Activated CD4-positive, CD25-positive, alpha-beta regulatory T cell treated with anti-CD3 and anti-CD28 coated beads, Interleukin-2, amount 50 U/mL, for 16 hours (primary cell): Measurements from ENCODE around the gene RFX4.
"Not testable (repeated sequence)": the region's sequence is repeated elsewhere in the genome, so short reads cannot be mapped to it uniquely, and the experiment has no call there.

Experiments
- DNase-seq: peaks from one replicate; pipeline ENCODE4 v3.0.0-alpha.2; 2020; ENCODE audit warnings: low read depth, low spot score

Gene RFX4

GRCh38 chr12:106590601-106591000, 7.8 kb downstream of the RFX4 start:
- no peak for DNase-seq

- DNase-seq: no peak
Measured at GRCh38 chr12:106594447-106594846, 11.6 kb downstream of the RFX4 start.

- no peak for DNase-seq
Measured at GRCh38 chr12:106595268-106595667, 12.5 kb downstream of the RFX4 start.

GRCh38 chr12:106598003-106598402, 15.2 kb downstream of the RFX4 start:
- no peak for DNase-seq

- DNase-seq: no peak
Measured at GRCh38 chr12:106599302-106599701, 16.5 kb downstream of the RFX4 start.

DNA sequence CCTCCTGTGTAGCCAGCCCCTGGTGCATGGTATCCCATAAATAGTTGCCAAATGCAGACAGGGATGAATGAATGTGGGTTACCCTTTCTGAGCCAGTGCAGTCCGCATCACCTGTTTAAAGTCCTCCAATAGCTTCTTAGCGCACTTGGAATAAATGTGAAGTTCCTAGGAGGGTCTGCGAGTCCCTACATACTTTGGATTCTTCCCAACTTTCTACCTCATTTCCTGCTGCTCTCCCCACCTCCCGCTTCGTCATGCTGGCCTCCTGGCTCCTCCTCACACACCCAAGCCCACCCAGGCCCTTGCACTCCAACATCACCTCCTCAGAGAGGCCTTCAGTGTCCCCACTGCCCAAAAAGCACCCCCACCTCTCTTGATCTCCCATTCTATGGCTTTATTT, 17.7 kb downstream of the RFX4 start:
- no peak for DNase-seq

DNA sequence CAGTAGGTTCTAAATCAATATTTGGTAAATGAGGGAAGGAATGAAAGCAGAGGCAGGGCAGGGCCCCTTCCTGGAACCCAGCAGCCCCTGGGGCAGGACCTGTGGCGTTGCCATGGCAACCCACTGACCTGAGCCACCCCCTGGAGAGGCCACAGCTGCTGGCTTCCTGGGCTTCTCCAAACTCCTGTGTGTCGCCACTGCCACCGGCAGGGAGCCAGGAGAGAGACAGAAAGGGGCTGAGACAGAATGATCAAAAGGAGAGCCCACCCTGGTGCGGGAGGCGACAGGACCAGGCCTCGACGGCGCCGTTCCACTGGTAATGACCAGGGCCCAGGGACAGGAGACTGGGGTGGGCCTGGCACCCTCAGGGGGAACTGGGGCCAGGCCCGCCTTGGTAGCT, 18.2 kb downstream of the RFX4 start:
- no peak for DNase-seq

GRCh38 chr12:106601496-106601895, 18.7 kb downstream of the RFX4 start:
- DNase-seq: no peak

DNA sequence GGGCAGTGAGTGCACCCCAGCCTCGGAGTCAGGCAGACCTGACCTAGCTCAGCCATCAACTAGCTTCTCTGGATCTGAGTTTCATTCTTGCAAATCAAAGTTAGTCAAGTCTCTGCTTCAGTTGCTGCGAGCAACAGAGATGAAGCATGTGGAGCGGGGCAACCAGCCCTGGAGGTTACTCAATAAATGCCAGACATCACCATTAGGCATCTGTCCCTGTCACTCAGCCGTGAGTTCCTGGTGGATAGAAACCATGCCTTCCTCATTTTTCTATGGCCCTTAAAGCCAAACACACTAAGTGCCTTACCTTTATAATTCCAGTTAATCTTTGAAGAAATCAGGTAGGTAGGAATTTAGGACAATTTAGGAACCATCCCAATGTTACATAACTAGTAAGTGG, 19.3 kb downstream of the RFX4 start:
- DNase-seq: no peak

- DNase-seq: no peak
Measured at GRCh38 chr12:106605254-106605653, 22.4 kb downstream of the RFX4 start.

- DNase-seq: not testable (repeated sequence)
Measured at GRCh38 chr12:106620588-106620987, 37.8 kb downstream of the RFX4 start.

DNA sequence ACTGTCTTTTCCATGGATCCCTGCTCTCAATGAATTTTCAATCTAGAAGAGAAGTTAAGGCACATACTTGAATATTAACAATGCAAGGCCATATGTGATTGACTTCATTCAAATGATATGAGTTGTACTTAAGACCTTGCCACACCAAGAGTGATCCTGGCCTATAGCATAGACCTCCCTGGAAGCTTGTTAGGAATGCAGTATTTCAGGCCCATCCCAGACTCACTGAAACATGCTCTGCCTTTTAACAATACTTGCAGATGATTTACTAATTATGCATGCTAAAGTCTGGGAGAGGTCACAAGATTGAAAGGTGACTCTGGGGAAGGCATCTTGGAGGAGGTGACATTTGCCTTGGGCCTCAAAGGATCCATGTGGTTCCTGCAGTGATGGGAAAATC, 43.2 kb downstream of the RFX4 start:
- no peak for DNase-seq

- no peak for DNase-seq
Measured at GRCh38 chr12:106629797-106630659, 47.2 kb downstream of the RFX4 start.

GRCh38 chr12:106631150-106631549, 48.3 kb downstream of the RFX4 start:
- no peak for DNase-seq

DNA sequence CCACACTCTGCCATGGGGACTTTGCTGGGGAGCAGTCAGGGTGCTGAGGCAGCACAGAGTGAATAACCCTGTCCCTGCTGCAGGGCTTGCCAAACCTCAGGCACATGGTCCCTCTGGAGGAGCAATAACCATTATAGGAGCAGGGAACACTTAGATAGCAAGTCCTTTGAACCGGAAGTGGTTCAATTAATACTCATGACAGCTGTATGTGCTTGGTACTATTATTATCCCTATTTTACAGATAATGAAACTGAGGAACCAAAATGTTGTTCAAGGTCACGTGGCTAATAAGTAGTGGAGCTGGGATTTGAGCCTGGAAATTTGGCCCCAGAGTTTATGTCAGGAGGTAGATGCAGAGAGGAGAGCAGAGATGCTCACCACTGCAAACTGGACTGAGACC, 49.0 kb downstream of the RFX4 start:
- no peak for DNase-seq

DNA sequence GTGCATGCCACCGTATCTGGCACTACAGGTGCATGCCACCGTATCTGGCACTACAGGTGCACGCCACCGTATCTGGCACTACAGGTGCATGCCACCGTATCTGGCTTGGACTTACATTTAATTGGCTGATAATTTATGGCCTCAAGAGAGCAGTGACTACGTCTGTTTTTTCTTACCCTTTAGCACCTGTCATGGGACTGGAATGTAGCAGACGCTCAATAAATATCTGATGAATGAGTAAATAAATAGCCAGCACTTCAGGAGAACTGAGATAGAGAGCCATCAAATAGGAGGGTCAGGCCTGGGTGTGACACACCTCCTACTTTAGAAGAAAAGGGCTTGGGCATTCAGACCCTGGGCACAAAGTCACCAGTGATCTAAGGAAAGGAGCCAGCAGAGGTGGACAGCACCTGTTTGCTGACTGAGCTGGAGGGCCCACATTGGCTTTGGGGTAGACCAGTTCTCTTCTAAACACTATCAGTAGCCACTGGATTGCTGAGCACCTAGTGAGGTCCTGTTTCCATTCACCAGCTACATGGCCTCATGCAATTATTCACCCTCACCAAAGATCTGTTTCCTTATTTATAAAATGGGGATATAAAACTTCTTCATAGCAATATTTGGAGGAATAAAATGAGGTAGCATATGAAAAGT, 50.1 kb downstream of the RFX4 start:
- DNase-seq: no peak

DNA sequence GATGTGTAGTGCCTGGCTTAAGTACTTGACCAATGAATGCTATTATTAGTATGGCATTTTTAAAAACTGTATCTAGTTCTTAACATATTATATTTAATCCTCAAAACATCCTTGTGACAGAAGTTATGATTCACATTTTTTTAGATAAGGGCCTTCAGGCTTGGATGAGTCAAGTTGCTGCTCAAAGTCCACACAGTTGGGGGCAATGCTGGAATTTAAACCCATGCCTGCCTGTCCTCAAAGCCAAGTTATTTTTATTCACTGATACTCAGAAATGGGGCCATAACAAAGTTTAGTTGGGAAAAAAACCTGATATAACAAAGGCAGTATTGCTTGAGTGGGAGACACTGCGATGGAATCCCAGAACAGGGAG, 50.6 kb downstream of the RFX4 start:
- DNase-seq: no peak

GRCh38 chr12:106634206-106634605, 51.4 kb downstream of the RFX4 start:
- DNase-seq: no peak

GRCh38 chr12:106643000-106643399, 60.2 kb downstream of the RFX4 start:
- no peak for DNase-seq

DNA sequence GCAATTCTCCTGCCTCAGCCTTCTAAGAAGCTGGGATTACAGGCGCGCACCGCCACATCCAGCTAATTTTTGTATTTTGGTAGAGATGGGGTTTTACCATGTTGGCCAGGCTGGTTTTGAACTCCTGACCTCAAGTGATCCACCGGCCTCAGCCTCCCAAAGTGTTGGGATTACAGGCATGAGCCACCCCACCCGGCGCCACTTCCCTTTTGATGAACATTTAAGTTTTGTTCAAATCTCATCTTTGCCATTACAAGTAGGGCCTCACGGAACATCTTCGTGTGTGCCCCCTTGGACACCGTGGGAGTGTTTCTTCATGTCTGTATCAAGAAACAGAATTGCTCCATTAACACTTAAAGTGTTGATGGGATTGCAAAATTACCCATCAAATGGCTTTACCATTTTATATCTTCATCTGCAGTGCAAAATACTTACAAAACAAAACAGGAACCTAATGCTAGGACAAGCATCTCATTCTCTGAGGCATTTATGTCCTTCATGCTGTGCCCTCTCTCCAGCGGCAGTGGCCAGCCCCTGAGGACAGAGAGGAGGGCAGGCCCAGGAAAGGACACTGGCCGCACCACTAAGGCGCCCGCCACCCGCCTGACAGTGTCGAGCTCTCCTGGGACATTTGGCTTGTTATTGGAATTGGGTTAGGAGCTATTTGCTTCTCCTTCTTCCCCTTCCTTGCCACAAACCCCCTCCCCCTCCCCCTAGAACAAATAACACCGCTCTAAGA, 61.7 kb downstream of the RFX4 start:
- no peak for DNase-seq

- DNase-seq: no peak
Measured at GRCh38 chr12:106645074-106645421, 62.2 kb downstream of the RFX4 start.

DNA sequence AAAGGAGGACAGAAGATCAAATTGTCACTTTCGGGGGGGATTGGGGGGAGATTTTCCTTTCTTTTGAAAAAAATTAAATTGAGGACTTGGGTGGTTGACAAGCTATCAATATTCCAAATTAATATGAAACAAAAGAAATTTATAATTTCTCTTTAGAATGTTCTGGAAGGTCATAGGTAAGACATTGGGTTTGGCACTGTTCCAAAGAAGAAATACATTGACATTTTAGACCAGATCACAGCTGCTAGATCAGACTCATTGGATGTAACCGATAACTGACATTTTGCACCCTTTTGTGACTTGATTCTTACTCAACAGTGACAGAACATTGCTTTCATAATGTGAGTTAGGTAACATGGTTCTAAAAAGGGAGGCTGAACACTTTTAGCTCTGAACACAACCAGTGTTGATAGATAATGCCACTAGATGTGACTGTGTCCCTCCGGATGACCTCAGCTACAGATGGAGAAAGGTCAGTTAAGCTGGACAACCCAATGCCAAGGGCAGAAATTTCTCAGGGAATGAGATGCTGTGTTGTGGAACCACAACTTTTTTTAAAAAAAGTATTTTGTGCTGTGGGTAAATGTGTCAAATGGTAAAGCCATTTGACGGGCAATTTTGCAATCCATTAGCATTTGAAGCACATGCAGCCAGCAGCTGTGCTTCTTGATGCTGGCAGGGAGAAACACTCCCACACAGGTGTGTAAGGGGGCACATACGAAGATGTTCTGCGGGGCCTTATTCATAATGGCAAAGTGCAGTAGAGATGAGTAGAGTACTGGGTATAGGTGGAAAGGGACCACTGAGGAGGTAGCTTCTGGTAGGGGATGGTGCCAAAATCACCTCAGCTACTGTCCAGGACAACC, 62.9 kb downstream of the RFX4 start:
- no peak for DNase-seq
